Kidney glomerular epithelial cell (primary cell): ENCODE measurements around the gene CBS.
"Not testable (repeated sequence)": the region's sequence is repeated elsewhere in the genome, so short reads cannot be mapped to it uniquely, and the experiment has no call there.

ENCODE experiments used
- DNase-seq: peaks from one replicate; lab custom pipeline; 2025; lab: John Stamatoyannopoulos, UW

The CBS gene

DNA sequence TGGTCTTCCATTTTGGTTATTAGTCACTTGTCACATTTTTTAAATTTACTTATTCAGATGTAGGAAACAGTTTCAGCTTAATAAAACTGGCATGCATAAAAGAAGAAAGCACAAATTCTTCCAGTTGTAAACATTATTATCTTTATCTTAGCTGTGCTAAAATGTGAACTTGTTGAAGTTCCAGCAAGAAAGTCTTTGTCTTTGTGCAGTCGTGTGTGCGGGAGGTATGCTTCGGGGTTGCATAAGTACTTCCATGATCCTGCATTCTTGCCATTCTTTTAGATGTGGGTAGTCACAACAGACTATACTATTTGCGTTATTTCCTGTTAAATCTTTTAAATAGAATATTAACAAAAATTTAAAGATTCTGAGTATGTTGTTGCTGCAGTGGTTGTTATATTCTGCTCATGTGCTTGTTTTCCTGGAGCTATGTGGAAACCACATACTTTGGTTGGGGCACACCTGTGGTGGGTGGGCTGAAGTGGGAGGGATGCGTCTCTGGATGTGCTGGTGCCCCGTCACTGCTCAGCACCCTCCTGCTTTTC is 49.9 kb downstream of the CBS start:
- peak; percentile 96 for DNase-seq

DNA sequence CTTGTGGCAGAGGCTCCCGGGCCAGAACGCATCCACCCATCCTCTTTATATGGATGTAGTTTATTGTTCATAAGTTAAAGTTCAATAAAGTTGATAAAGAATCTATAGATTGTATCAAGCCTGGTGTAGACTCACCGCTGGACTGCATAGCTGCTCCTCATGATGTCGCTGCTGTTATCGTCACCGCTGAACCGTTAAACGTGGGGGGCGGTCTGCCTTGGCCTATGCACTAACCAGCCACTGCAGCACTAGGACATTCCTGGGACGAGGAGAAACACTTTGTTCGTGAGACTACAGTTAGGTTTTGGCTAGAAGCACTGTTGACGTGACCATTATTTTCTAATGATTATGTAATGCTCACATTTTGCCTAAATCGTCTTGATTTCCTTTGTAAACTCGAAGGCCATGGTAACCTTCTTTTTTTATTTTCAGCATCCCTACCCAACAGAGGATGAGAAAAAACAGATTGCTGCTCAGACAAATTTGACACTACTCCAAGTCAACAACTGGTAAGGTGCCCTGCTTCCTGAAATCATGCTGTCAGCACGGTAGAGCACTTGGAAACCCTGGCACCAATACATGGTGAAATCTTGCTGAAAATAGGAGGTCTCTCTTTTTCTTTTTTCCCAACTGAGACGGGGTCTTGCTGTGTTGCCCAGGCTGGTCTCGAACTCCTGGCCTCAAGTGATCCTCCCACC is 51.0 kb downstream of the CBS start:
- DNase-seq = no peak

- DNase-seq = no peak
These were observed 52.5 kb downstream of the CBS start for GRCh38 chr21:43023175-43023574.

GRCh38 chr21:43021756-43022600 is 53.7 kb downstream of the CBS start:
- no peak for DNase-seq

DNA sequence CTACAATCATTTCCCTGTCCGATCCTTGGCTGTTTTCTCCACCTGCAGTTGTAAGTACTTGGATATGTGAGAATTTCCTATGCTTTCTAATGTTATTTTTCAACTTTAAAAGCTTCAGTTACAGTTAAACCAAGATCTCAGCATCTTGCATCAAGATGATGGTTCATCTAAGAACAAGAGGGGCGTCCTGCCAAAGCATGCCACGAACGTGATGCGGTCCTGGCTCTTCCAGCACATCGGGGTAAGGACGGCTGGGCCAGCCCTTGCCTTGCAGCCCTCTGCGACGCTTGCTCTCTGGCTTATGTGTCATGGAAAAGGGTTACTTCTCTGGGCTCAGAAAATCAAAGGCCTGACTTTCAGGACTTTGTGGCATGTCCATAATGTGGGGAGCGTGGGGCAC is 54.4 kb downstream of the CBS start:
- DNase-seq = no peak

DNA sequence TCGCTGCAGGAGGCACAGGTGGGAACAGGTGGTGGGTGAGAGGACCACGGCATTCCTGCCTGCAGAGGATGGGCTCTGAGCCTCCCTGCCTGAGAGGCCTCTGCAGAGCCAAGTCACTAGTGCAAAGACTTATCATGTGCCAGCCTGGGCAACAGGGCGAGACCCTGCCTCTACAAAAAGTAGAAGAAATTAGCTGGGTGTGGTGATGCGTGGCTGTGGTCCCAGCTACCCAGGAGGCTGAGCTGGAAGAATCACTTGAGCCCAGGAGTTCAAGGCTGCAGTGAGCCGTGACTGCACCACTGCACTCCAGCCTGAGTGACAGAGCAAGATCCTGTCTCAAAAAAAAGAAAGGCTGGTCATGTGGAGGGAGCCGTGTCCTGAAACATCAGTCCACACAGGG is 54.9 kb downstream of the CBS start:
- DNase-seq = peak; percentile 11

DNA sequence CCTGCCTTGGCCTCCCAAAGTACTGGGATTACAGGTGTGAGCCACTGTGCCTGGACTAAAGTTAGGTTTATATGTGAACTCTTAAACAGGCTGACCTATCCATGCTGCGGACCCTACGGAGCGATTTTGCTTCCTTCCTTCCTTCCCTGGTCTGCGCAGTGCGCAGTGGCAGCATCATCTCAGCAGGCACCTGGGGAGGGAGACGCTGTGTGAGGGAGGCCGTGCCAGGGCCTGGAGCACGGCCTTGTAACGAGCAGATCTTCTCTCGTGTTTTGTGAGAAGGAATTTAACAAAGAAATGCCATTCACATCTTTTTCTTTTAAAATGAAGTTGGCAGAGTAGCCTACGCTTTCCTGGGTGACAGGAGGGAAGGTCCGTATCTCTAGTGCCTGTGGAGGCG is 55.5 kb downstream of the CBS start:
- no peak for DNase-seq

GRCh38 chr21:43018519-43018918 is 57.1 kb downstream of the CBS start:
- no peak for DNase-seq

DNA sequence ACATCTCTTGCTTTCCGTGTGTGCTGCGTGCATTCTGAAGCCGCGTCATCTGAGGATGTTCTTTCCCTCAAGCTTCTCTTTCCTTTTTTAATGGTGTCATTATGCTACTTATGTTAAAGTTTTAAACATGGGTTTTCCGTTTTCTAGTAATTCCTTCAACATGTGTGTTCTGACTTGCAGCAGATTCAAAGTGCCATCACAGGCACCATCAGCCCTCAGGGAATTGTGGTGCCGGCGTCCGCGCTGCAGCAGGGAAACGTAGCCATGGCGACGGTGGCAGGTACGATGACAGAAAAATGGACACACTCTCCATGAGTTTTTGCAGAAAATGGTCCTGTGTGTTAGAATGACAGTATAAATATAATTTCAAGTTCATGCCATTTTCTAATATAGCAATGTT is 58.9 kb downstream of the CBS start:
- DNase-seq = no peak

DNA sequence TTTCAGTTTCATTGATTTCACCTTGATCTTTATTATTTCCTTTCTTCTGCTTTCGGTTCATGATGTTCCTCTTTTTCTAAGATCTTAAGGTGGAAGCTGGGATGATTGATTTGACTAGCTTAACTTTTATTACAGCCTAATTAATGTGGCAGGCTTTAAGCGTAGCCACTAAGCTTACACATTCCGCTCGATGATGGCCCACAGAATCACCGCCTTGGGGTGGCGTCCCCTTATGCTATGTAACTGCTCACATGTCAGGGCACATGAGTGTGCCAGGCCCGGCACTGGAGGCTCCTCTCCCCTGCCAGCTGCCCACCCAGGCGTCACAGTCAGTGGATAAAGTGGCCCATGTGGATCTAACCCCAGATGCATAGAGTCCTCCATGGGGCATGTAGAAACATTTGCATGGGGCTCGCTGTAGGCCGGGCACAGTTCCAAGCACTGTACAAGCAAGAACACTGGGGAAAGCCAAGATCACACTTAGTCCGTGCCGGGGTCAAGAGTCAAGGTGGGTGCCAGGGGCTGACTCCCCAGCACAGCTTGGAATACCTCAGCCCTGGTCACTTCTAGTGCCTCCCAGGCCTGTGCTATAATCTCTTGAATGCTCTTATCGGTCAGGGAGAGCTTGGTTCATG is 59.6 kb downstream of the CBS start:
- DNase-seq = no peak

DNA sequence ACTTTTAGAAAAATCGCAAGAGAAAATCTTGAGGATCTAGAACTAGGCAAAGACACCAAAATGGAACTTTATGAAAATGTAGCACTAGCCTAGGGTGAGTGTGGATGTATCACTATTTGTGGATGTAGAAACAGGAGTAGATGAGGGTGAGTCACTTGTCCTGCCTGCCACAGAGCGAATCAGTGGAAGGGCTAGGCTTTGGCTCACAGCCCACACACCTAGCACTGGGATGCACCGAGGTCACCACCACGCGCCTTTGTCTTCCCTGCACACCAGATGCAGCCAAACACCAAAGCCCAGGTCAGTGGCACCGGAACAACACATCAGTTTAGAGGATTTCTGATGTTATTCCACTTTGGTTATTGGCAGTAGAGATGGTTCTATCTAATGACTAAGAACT is 63.0 kb downstream of the CBS start:
- DNase-seq = peak; percentile 21

DNA sequence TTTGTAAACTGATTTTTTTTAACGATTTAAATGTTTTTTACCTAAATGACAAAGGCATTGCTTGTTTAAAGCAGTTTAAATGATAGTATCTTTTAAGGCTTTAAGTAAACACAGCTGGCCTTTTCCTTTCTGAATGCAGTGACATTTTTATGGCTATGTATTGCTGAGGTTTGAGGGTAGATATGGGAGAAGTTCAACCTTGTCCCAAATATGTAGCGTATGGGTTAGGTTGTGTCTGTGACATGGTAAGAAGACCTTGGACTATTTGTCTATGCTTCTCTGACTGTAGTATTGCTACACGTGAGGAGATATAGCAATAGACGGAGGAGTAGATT is 68.8 kb downstream of the CBS start:
- no peak for DNase-seq

DNA sequence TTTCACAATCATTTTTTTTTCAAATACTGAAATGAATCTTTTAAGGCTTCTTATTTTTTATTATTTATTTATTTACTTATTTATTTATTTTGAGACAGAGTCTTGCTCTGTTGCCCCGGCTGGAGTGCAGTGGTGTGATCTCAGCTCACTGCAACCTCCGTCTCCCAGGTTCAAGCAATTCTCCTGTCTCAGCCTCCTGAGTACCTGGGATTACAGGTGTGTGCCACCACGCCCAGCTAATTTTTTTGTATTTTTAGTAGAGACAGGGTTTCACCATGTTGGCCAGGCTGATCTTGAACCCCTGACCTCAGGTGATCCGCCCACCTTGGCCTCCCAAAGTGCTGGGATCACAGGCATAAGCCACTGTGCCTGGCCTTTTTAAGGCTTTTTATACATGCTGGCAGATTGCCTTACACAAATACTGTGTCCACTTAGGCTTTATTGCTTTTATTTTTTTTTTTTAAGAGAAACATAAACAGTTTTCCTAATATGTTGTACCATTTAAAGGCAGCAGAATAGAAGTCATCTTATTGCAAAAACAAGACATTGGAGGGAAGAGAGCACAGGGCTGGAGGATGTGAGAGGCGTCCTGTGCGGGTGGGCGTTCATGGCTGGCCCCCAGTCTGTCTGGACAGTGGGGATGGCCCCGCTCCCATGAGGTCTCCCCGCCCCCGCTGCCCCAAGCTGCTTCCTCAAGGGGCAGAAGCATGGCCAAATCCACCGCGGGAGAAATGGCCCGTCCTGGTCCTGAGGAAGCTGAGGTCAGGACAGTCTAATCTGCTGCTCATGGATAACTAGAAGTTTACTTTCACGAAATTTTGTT is 69.4 kb downstream of the CBS start:
- DNase-seq = not testable (repeated sequence)

GRCh38 chr21:43005635-43006034 is 70.0 kb downstream of the CBS start:
- DNase-seq = no peak

DNA sequence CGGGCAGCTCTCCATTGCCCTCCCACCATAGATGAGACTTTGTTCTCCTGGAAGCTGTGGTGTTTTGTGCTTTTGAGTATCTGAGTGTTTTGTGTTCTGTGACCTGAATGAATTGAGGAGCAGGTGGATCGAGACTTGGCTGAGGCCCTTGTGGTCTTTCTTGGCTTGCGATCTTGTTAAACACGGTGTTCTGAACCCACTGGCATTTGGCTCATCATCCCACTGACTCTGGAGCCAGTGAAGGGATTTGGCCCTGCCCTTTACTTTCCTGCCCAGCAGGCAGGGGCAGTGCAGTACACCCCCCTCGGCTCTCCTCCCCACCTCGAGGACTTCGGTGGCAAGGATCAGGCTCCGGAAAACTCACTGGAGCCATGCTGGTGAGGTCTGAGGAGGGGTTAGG is 70.7 kb downstream of the CBS start:
- no peak for DNase-seq
